H9 (cell line): Measurements from ENCODE around the gene CORIN. TPM values are rescaled to one million over a fixed set of nuclear protein-coding genes. Genes with fewer than 3 reads are reported as not detected.

Source experiments
- DNase-seq: peaks from one replicate; pipeline ENCODE4 v3.0.0-alpha.2; 2017
- H2AFZ ChIP-seq: one replicate; pipeline ENCODE4 v1.6.1; 2013; ENCODE audit warnings: mild to moderate bottlenecking, low read length, control low read depth, moderate library complexity
- H2AK5ac ChIP-seq: 2 replicates; pipeline ENCODE4 v1.6.1; 2013; ENCODE audit warnings: low read length, control low read depth, mixed read lengths; ENCODE audit not compliant: insufficient read length
- H2BK120ac ChIP-seq: one replicate; pipeline ENCODE4 v1.6.1; 2013; ENCODE audit warnings: low read depth, mild to moderate bottlenecking, low read length, control low read depth, inconsistent platforms; ENCODE audit not compliant: poor library complexity, severe bottlenecking
- H2BK12ac ChIP-seq: 2 replicates; pipeline ENCODE4 v1.6.1; 2013; ENCODE audit warnings: low read length, control low read depth, mixed read lengths, low read depth; ENCODE audit not compliant: insufficient read length
- H2BK15ac ChIP-seq: 2 replicates; pipeline ENCODE4 v1.6.1; 2013; ENCODE audit warnings: low read depth, low read length, control low read depth
- H2BK20ac ChIP-seq: one replicate; pipeline ENCODE4 v1.6.1; 2013; ENCODE audit warnings: low read depth, mild to moderate bottlenecking, low read length, control low read depth, inconsistent platforms; ENCODE audit not compliant: poor library complexity, severe bottlenecking
- H2BK5ac ChIP-seq: 2 replicates; pipeline ENCODE4 v1.6.1; 2013; ENCODE audit warnings: low read length, control low read depth, mixed read lengths; ENCODE audit not compliant: insufficient read length
- H3K14ac ChIP-seq: 2 replicates; pipeline ENCODE4 v1.6.1; 2013; ENCODE audit warnings: low read length, control low read depth; ENCODE audit not compliant: insufficient read depth
- H3K18ac ChIP-seq: 2 replicates; pipeline ENCODE4 v1.6.1; 2013; ENCODE audit warnings: low read depth, mild to moderate bottlenecking, mixed read lengths, low read length, control low read depth; ENCODE audit not compliant: insufficient read length
- H3K23ac ChIP-seq: 2 replicates; pipeline ENCODE4 v1.6.1; 2013; ENCODE audit warnings: low read length, control low read depth, mixed read lengths, low read depth; ENCODE audit not compliant: insufficient read length
- H3K23me2 ChIP-seq: 2 replicates; pipeline ENCODE4 v1.6.1; 2013; ENCODE audit warnings: low read depth, mild to moderate bottlenecking, mixed read lengths, low read length, control low read depth; ENCODE audit not compliant: insufficient read length, poor library complexity, severe bottlenecking
- H3K27ac ChIP-seq: 2 replicates; pipeline ENCODE4 v1.5.1; 2013; ENCODE audit warnings: low read length, control low read depth, mixed read lengths, low read depth; ENCODE audit not compliant: insufficient read length
- H3K27me3 ChIP-seq: 2 replicates; pipeline ENCODE4 v1.6.1; 2013; ENCODE audit warnings: low read length, control low read depth, inconsistent platforms; ENCODE audit not compliant: insufficient read depth
- H3K4ac ChIP-seq: 2 replicates; pipeline ENCODE4 v1.6.1; 2013; ENCODE audit warnings: low read depth, mild to moderate bottlenecking, control low read depth, inconsistent platforms, low read length, moderate library complexity
- H3K4me1 ChIP-seq: 2 replicates; pipeline ENCODE4 v1.6.1; 2013; ENCODE audit warnings: low read length, control low read depth, inconsistent platforms; ENCODE audit not compliant: insufficient read depth
- H3K4me2 ChIP-seq: 2 replicates; pipeline ENCODE4 v1.6.1; 2013; ENCODE audit warnings: low read length, control low read depth, mixed read lengths; ENCODE audit not compliant: insufficient read length, insufficient read depth
- H3K56ac ChIP-seq: 2 replicates; pipeline ENCODE4 v1.6.1; 2013; ENCODE audit warnings: low read depth, mild to moderate bottlenecking, mixed read lengths, low read length, control low read depth; ENCODE audit not compliant: insufficient read length
- H3K79me1 ChIP-seq: 2 replicates; pipeline ENCODE4 v1.6.1; 2013; ENCODE audit warnings: low read depth, mild to moderate bottlenecking, moderate library complexity, low read length, control low read depth, inconsistent platforms; ENCODE audit not compliant: insufficient read depth, poor library complexity, severe bottlenecking
- H3K79me2 ChIP-seq: 2 replicates; pipeline ENCODE4 v1.6.1; 2013; ENCODE audit warnings: low read length, control low read depth, inconsistent platforms; ENCODE audit not compliant: insufficient read depth
- H3K9ac ChIP-seq: 2 replicates; pipeline ENCODE4 v1.6.1; 2013; ENCODE audit warnings: low read length, control low read depth, mixed read lengths; ENCODE audit not compliant: insufficient read length; ENCODE audit errors: extremely low read depth
- H3K9me3 ChIP-seq: one replicate; pipeline ENCODE4 v1.6.1; 2013; ENCODE audit warnings: low read depth, low read length, inconsistent platforms; ENCODE audit not compliant: control insufficient read depth
- H3T11ph ChIP-seq: one replicate; pipeline ENCODE4 v1.6.1; 2013; ENCODE audit warnings: mild to moderate bottlenecking, low read length, control low read depth, inconsistent platforms
- H4K20me1 ChIP-seq: one replicate; pipeline ENCODE4 v1.6.1; 2013; ENCODE audit not compliant: control insufficient read depth, insufficient read length, insufficient read depth
- H4K5ac ChIP-seq: 2 replicates; pipeline ENCODE4 v1.6.1; 2013; ENCODE audit warnings: low read depth, mild to moderate bottlenecking, mixed read lengths, low read length, control low read depth; ENCODE audit not compliant: insufficient read length
- H4K8ac ChIP-seq: replicated peaks from 2 replicates; pipeline ENCODE4 v1.6.1; 2013; ENCODE audit warnings: low read length, control low read depth, mixed read lengths, low read depth; ENCODE audit not compliant: insufficient read length
- H4K91ac ChIP-seq: 2 replicates; pipeline ENCODE4 v1.6.1; 2013; ENCODE audit warnings: low read depth, mild to moderate bottlenecking, moderate library complexity, mixed read lengths, low read length, control low read depth; ENCODE audit not compliant: insufficient read length
- H3K27ac Mint-ChIP-seq, 3 experiments: 2 replicates in 2 of 3; 3 replicates in 1 of 3; pipeline ENCODE4 v1.8.0; 2020 to 2021; ENCODE audit warnings: mixed read lengths in 3 of 3, mild to moderate bottlenecking in 1 of 3, moderate library complexity in 1 of 3
- H3K27me3 Mint-ChIP-seq: 2 replicates; pipeline ENCODE4 v1.8.0; 2021; ENCODE audit warnings: low read depth, mild to moderate bottlenecking, moderate library complexity, mixed read lengths
- H3K36me3 Mint-ChIP-seq, 3 experiments: 2 replicates in 2 of 3; 3 replicates in 1 of 3; pipeline ENCODE4 v1.8.0; 2020 to 2021; ENCODE audit warnings: low read depth in 3 of 3, mixed read lengths in 3 of 3; ENCODE audit not compliant: insufficient read depth in 1 of 3
- H3K4me1 Mint-ChIP-seq, 2 experiments: 2 replicates each; pipeline ENCODE4 v1.8.0; 2020; ENCODE audit warnings: mixed read lengths in 2 of 2
- H3K4me3 Mint-ChIP-seq, 2 experiments: 2 replicates in 1 of 2; 3 replicates in 1 of 2; pipeline ENCODE4 v1.8.0; 2020 to 2021; ENCODE audit warnings: mild to moderate bottlenecking in 2 of 2, mixed read lengths in 2 of 2, moderate library complexity in 1 of 2
- H3K9me3 Mint-ChIP-seq, 2 experiments: 2 replicates in 1 of 2; 3 replicates in 1 of 2; pipeline ENCODE4 v1.8.0; 2020; ENCODE audit warnings: mild to moderate bottlenecking in 2 of 2, mixed read lengths in 2 of 2, moderate library complexity in 1 of 2
- CTCF ChIP-seq: fragments of 200-600 bp; sonication (generic); conservative IDR thresholded peaks from 3 replicates; pipeline ENCODE4 v1.8.0; 2021; ENCODE audit warnings: antibody characterized with exemption, mild to moderate bottlenecking
- WGBS: extraction: QIAGEN DNeasy Blood & Tissue Kit; methylation state at CpG from one replicate; pipeline ENCODE4 v1.1.7; 2013; ENCODE audit warnings: missing lambda C conversion rate, low lambda C conversion rate, mixed read lengths; ENCODE audit not compliant: insufficient read length; ENCODE audit errors: extremely low coverage; 5-methylcytosine and 5-hydroxymethylcytosine counted together
- total RNA-seq: library from RNA; stranded (reverse); gene quantifications from 2 replicates; pipeline ENCODE4 v1.2.1, GENCODE V29; 2021

Gene CORIN
- total RNA-seq, 1 experiment from 2014 or later = 0.39 TPM

GRCh38 chr4:47733302-47734175 is 104.3 kb downstream of the CORIN start:
- H3K18ac ChIP-seq = no peak overlapping the region
- H2BK20ac ChIP-seq = no peak overlapping the region
- no peak overlapping the region for H2BK5ac ChIP-seq
- H4K20me1 ChIP-seq = no peaks in the 10 kb centered on the region
- no peak overlapping the region for H4K8ac ChIP-seq
- no peaks in the 10 kb centered on the region for H3K79me1 ChIP-seq
- H3K9me3 ChIP-seq = no peaks in the 10 kb centered on the region
- H3T11ph ChIP-seq = no peak overlapping the region
- no peaks in the 10 kb centered on the region for H3K4me1 ChIP-seq
- no peak overlapping the region for H2BK12ac ChIP-seq
- no CpG with 5 or more reads among the region's 9 CpGs for WGBS
- H3K56ac ChIP-seq = no peak overlapping the region
- H3K23ac ChIP-seq = no peak overlapping the region
- H3K4ac ChIP-seq = no peak overlapping the region
- no peak for TF ChIP-seq CTCF
- no peak overlapping the region for H2AK5ac ChIP-seq
- no peak overlapping the region for H3K4me2 ChIP-seq
- H3K27me3 ChIP-seq = no peaks in the 10 kb centered on the region
- no peak overlapping the region for H3K27ac ChIP-seq
- Mint-ChIP-seq H3K36me3 (no peaks in the 10 kb centered on the region), H3K27me3 (no peaks in the 10 kb centered on the region; the same call in 1 of the 2 replicates), H3K4me3 (no peak overlapping the region), H3K27ac (no peak overlapping the region; a peak in 1 of 7 replicates), H3K4me1 (no peaks in the 10 kb centered on the region), H3K9me3 (no peaks in the 10 kb centered on the region)
- H3K14ac ChIP-seq = no peak overlapping the region
- H3K23me2 ChIP-seq = no peaks in the 10 kb centered on the region
- no peak overlapping the region for H4K91ac ChIP-seq
- no peak for DNase-seq
- H2BK15ac ChIP-seq = no peak overlapping the region
- H2AFZ ChIP-seq = no peak overlapping the region
- no peak overlapping the region for H3K9ac ChIP-seq
- H3K79me2 ChIP-seq = no peaks in the 10 kb centered on the region
- H4K5ac ChIP-seq = no peak overlapping the region
- H2BK120ac ChIP-seq = no peak overlapping the region
